Fibroblast of skin of abdomen (primary cell): Measurements from ENCODE around the gene NUS1. TPM values are rescaled to one million over a fixed set of nuclear protein-coding genes. Genes with fewer than 3 reads are reported as not detected.
"Not testable (repeated sequence)": the region's sequence is repeated elsewhere in the genome, so short reads cannot be mapped to it uniquely, and the experiment has no call there.

Experiments used
- DNase-seq: peaks from one replicate; pipeline ENCODE4 v3.0.0-alpha.2; 2013
- polyA plus RNA-seq, 2 experiments: library from polyadenylated mRNA; unstranded; fragments of 120-200 nt; gene quantifications; one replicate each; pipeline ENCODE4 v1.2.1, GENCODE V29; 2013; ENCODE audit not compliant: insufficient read length in 2 of 2

The NUS1 gene
- polyA plus RNA-seq (2013, experiment 1 of 2; ENCODE audit: insufficient read length) = 37.7 TPM
- 37.8 TPM for polyA plus RNA-seq (2013, experiment 2 of 2; ENCODE audit: insufficient read length)

DNA sequence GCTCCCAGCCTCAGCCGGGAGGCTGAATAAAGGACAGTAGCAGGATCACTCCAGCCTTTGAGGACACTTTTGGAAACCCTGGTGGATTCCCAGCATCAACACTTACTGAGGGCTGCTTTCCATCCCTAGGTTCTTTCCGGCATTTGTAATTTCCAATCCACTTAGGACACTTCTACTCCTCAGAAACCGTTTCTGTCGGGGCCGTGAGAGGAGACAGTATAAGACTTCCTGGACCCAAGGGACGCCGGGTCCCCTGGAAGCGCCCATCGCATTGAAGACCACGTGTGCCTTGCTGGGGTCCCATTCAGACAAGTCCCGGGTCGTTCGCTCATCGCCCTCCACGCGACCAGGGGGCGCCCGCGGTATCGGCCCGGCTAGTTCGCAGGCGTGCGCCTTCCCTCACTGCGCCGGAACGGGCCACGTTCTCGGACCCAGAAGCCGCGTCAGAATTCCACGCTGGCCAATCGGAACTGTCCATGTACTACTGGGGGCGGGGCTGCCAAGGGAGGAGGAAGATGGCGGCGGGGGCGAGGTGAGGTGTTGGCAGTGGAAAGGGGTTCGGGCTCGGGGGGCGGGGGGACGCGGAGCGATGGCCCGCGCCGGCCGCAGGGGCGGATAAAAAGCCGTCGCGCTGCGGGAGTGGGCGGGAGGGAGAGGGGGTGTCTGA lies at the start of gene NUS1:
TSS of gene NUS1 (plus strand) at position 479 of the 667 bp plus-strand sequence. CDS start 202 bp downstream, outside the sequence.
- peak; percentile 99 for DNase-seq

DNA sequence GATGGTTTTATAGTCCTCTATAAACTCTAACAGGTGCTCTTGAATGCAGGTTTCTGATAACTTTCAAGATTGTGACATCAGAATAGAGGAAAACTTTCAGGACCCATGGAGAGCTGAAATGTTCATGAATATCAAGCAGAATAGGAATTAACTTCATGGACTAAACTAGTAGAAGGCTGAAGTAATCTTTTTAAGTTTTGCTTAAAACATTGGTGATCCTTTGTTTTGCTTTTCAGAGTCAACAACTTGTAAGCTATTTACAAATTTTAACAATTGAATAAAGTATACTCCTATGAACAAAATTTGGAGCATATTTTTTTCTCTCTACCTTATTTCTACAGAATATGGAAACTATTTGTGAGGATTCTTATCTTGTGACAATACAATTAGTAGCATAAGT lies 47.7 kb upstream of the NUS1 start:
- no peak for DNase-seq

DNA sequence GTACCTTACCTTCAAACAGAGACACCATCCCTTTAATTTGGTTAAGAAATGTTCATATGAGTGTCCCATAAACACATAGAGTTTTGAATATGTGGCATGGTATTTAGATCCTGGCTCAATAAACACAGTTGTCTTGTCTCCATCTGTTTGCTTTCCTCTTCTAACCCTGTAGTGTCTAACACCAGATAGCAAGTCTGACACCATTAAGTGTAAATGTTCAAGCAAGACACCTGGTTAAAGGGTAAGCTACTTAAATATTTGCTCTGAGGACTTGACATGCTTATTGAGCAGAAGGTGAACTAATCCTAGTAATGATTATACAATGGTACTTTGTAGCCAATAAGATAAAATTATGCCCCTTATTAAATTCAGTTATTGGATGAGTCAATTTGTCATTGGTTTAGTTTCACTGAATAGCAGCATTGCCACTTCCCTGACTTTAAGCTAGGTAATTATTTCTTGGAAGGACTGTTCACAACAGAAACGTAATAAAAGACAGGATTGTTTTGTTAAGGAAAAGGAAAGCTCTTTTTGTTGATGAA lies 46.1 kb upstream of the NUS1 start:
- DNase-seq = no peak

DNA sequence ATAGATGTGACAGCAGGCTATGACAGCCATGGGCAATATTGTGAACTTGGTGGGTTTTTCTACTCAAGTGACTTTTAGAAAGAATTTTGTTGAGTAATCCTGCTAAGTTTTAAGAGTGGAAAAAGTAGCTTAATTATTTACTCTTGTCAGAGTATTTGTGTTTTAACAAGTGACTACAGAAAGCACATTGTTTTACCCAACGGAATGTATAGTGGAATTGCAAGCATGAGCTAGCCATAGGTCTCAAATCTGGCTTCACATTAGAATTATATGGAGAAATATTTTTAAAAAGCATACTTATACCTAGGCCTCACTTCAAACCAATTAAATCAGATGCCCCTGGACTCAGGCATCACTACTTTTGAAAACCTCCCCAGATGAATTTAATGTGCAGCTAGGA lies 37.5 kb upstream of the NUS1 start:
- no peak for DNase-seq

DNA sequence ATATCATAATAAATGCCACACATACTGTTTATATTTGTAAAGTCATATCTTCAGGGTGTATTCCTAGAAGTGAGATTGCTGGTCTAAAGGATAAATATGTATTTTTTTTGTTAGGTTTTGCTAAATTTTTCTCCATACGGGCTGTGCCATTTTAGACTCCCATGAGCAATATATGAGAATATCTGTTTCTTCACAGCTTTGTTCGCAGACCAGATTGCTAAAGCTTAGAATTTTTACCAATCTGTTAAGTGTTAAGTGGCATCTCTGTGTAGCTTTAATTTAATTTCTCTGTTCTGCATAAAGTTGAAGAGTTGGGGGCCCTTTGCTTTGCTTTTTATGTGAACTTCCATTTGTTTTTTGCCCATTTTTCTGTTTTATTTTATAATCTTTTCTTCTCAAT lies 32.3 kb upstream of the NUS1 start:
- no peak for DNase-seq

DNA sequence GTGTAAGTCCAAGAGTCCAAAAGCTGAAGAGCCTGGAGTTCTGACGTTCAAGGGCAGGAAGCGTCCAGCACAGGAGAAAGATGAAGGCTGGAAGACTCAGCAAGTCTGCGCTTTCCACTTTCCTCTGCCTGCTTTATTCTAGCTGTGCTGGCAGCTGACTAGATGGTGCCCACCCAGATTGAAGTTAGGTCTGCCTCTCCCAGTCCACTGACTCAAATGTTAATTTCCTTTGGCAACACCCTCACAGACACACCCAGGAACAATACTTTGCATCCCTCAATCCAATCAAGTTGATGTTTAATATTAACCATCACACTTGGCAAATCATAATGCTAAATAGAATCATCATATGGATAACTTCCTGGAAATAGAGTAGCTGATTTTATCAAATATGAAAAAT lies 23.3 kb upstream of the NUS1 start:
- DNase-seq = not testable (repeated sequence)

DNA sequence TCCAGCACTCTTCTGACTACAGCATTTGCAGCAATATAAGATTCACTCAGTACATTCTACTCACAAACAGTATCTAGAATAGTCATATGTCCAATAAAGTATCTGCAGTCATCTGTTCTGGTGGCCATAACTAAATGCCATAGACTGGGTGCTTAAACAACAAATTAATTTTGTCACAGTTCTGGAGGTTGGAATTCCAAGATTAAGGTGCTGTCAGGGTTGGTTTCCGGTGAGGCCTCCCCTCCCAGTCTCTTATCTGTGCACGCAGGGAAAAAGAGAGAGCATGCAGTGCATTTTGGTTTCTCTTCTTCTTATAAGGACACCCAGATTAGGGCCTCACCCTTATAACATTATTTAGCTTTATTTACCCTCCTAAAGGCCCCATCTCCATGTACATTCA lies 21.3 kb upstream of the NUS1 start:
- no peak for DNase-seq

DNA sequence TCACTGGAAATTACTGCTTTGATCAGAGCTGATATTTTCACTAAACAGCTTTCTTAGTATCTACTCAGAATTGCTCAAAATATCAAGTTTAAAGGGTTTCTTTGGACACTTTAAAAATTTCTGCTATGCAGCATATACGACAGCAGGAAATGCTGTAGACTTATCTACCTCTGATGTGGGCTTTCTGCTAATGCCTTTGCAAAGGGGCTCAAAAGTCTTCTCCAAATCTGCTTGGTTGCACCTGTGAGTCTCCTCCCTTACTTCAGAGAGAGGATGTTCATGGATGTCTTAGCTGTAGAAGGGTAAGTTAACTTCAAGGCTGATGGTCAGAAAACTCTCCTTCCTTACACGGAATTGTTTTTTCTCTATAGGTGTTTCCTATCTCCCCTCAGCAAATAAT lies 19.9 kb upstream of the NUS1 start:
- DNase-seq = no peak

DNA sequence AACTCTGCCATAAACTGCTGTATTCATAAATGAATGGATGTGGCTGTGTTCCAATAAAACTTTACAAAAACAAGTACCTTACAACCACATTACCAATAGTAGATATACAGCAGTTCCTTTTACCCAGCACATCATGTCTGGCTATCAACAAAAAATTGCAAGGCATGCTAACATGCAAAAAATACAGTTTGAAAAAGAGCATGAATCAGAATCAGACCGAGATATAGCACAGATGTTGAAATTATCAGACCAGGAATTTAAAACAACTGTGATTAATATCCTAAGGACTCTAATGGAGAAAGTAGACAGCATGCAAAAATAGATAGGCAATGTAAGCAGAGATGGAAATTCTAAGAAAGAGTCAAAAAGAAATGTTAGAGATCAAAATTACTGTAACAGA lies 8.4 kb upstream of the NUS1 start:
- no peak for DNase-seq

DNA sequence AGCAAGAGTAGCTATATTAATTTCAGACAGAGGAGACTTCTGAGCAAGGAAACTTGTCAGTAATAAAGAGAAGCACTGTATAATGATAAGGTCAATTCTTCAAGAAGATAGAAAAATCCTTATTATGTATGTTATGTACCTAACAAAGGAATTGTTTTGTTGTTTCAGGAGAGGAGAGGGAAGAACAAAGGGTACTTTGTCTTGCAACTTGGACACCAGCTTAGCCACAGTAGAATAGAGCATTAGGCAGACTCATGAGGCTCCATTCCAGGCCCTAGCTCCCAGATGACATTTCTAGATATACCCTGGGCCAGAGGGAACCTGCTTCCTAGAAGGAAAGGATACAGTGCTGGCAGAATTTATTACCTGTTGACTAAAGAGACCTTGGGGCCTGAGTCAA lies 6.5 kb upstream of the NUS1 start:
- no peak for DNase-seq

DNA sequence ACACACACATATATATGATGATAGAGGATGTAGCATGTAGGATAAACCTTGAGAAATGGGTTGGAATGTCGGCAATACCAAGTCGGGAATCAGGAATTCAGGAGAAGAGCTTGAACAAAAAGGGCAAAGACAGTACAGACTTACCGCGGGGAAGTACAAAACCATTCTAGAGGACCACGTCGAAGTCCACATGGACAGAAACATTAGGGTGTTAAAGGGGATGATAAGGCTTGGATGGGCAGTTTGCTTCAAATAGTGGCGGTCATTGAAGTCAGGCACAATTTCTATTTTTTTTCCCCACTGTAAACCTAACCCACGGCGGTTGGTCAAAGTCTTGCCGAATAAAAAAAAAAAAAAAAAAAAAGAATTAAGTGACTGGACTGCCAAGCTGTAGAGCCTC lies 766 bp upstream of the NUS1 start:
- no peak for DNase-seq

DNA sequence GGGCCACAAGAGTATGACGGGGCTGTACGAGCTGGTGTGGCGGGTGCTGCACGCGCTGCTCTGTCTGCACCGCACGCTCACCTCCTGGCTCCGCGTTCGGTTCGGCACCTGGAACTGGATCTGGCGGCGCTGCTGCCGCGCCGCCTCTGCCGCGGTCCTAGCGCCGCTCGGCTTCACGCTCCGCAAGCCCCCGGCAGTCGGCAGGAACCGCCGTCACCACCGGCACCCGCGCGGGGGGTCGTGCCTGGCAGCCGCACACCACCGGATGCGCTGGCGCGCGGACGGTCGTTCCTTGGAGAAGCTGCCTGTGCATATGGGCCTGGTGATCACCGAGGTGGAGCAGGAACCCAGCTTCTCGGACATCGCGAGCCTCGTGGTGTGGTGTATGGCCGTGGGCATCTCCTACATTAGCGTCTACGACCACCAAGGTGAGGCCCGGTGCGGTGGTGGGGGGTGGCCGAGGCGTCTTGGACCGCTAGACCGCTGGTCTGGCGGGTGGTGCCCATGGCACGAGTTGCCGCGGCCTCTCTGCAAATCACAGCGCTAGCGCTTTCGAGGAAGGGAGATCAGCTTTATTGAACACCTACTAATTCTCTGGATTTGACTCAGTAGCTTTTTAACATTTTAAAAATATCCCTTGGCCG lies 511 bp downstream of the NUS1 start:
- DNase-seq = not testable (repeated sequence)

DNA sequence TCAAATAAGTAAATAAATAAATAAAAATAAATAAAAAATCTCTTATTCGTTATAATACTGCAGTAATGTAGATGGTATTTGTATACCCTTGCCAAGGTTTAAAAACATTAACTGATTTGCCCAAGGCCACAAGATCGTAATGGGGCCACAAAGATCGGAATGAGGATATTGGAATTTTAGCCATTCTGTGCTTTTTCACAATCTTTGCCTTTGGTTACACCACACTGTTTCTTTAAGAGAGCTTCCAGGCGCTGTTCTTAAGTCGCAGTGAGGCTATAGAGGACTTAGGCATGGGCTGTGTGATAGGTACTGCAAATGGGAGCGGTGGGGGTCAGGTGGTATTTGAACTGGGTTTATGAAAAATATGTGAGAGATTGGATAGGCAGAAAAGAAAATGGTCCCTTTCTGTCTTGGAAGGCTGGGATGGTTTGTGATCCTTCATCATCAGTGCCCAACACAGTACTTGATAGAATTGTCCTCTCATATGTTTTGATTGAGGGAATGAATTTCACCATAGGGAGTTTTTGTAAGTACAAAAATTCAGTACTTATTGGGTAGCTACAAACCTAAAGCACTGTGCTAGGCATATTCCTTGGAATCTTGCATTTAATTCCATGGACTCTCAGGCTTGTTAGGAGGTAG lies 1.4 kb downstream of the NUS1 start:
- DNase-seq = no peak

DNA sequence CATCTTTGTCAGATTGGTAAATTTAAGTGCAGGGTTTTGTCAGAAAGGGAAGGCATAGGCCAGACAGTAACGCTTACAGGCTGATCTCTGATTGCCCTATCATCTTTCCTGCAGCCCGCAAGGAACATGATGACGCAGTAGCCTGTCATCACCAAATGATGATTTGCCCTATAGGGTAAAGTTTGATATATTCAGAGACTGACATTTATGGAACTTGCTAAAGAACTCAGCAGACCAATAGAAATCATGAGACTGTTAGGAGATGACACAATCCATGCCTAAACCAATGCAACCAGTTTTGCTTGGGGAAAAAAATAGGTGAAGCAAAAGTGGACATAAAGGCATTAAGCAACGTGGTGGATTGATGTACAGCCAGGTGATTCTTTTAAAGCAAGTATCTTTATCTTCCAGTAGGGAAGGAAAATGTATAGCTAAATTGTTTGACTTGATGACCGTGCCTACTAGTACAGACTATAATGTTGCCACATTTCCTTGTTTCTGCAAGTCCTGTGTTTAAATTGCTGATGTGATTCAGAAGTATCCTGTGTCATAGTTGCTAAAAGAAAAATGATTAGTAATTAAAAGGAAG lies 2.4 kb downstream of the NUS1 start:
- peak; percentile 36 for DNase-seq

DNA sequence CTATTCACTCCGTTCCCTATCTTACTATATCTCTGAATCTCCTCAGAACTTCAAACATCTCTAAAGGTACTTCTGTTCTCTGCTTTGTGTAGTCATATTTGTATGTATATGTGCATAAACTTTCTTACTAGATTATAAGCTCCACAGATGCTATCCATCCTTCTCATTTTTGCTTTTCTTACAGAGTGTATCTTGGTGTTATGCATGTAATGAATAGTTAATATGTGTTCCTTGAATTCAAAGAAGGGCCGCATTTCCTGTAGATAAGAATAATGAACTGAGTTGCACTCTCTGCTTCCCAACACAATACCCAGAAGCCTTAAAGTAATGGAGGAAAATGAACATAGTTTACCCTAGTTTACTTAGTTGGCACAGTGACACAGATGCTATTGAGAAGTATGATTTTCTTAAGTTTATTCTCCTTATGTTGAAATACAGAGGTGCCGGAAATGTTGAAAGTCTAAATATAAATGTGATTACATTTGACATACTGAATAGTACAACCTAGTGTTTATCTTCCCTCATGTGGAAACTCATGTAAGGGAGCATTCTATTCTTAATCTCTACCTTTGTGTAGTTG lies 6.0 kb downstream of the NUS1 start:
- no peak for DNase-seq

DNA sequence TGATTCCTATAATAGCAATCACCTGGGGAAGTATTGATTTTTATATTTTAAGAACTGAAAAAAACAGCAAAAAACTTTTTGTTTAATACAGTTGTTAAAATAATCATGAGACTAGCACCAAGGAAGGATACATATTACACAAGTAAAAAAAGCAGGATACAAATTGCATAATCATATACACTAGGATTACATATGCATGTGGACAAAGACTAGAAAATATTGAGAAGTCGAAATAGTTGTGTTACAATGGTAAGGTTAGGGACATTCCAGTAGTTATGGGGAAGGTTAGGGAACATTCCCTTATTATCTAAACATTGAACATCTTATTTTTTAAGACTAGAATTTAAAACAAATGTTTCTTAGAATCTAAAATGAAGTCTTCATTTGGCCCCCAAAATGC lies 9.5 kb downstream of the NUS1 start:
- no peak for DNase-seq

DNA sequence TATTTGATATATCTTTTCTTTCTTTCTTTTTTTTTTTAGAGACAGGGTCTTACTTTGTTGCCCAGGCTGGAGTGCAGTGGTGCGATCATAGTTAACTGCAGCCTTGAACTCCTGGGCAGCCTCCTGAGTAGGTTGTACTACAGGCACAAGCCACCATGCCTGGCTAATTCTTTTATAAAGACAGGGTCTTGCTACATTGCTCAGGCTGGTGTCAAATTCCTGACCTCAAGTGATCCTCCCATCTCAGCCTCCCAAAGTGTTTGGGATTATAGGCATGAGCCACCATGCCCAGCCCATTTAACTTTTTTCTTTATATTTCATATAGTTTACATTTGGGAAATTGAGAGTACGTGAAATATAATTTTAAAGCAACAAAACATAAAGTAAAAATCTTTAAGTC lies 10.1 kb downstream of the NUS1 start:
- no peak for DNase-seq

DNA sequence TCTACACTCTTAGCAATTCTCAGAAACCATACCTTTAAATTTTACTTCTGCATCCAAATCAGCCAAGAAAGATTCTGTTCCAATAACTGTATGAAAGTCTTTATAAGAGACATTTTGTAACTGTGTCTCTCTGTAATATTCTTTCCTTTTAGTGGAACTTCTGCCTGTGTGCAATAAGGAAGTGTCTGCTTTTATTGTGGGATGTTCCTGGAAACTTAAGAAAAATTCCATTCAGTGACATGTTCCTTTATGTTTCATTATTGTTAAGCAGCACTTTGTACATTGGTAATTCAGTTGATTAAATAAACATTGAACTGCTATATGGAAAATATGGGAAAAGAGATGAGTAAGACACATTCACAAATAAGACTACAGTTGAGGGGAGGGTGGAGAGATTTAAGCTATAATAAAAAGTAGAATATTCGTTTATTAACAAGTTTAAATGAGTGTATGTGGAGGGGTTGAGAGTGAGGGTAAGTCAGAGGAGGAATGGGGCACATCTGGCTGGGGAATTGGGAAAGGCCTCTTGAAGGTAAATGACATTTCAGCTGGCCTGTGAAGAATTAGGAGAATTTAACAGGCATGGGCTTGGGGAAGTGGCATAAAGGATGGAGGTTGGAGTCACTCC lies 11.9 kb downstream of the NUS1 start:
- DNase-seq = no peak

DNA sequence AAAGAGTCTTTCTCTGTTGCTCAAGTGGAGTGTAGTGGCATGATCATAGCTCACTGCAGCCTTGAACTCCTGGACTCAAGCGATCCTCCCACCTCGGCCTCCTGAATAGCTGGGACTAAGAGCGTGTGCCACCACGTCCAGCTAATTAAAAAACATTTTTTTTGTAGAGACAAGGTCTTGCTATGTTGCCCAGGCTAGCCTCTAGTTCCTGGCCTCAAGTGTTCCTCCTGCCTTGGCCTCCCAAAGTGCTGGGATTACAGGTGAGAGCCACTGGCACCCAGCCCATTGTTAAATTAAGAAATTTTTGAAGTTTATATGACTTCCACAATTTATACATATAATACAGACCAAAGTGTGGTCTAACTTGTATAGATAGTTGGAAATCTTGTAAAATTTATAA lies 14.3 kb downstream of the NUS1 start:
- DNase-seq = not testable (repeated sequence)

DNA sequence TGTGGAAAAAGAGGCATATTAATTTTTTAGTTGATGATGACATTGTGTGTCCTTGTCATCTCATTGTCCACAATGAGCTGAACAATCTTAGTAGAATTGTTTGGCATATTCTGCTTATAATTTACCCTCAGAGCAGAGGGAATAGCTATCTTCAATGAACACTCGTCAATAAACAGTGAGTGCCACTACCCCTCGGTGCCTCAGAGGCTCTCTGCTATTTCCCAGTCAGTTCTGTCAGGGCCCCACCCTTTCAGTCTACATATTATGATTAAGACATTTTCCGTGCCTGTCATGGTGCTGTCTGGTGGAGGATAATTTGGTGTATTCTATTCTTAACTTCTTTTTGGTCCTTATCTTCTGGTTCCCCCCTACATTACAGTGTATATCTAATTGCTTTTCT lies 31.2 kb downstream of the NUS1 start:
- no peak for DNase-seq

DNA sequence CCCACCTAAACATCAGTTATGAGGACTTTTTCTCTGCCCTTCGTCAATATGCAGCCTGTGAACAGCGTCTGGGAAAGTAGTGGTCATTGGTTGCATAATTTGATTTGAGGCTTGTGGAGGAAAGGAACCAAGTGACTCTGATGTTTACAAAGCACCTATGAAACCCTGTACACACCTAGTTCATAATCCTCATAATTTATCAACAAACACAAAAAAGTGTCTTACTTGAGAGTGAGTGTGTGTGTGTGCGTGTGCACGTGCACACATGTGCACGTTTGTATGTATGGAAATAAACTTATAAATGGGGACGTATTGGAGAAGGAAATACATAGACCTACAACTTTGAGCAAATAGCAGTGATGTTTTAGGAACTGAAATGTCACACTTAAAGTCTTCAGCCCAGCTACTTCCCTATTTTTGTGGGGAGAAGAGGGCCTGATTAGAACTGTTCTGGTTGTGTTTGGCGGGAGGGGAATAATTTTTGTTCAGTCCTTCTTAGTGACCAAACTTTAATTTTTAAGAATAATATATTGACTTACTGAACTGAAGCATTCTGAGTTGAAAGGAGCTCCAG lies 31.8 kb downstream of the NUS1 start:
- DNase-seq = not testable (repeated sequence)

DNA sequence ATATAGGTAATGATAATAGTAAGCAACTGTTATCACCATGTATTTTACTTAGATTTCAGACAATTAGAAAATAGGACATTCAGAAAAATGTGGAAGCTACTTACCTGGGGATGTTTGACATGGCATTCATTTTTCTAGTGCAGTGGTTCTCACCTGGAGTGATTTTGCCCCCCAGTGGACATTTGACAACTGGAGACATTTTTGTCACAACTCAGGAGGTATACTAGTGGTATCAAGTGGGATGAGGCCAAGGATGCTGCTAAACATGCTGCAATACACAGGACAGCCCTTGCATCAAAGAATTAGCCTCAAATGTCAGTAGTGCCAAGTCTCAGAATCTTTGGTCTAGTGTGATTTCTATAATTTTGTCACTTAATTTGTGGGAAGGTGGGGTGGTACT lies 36.1 kb downstream of the NUS1 start:
- DNase-seq = no peak
